ENCODE measurements around the gene WRAP73.
A peak's percentile ranks its signal among the peaks of the same experiment; 100 is the strongest.

Gene WRAP73

GRCh38 chr1:3649342-3650247 lies at the start of gene WRAP73:
TSS of gene WRAP73 (minus strand) at chr1:3650103. CDS start at chr1:3649999, 104 bp downstream.
- peak; percentile 91 for DNase-seq

- DNase-seq = no peak
Measured at GRCh38 chr1:3699596-3699995, 49.7 kb upstream of the WRAP73 start.

GRCh38 chr1:3698660-3699408 lies 48.9 kb upstream of the WRAP73 start:
- DNase-seq = no peak

- DNase-seq = no peak
Measured at GRCh38 chr1:3697810-3698209, 47.9 kb upstream of the WRAP73 start.

- DNase-seq = no peak
Measured at GRCh38 chr1:3697104-3697503, 47.2 kb upstream of the WRAP73 start.

GRCh38 chr1:3696689-3697088 lies 46.8 kb upstream of the WRAP73 start:
- DNase-seq = no peak

- peak; percentile 42 for DNase-seq
Measured at GRCh38 chr1:3695326-3696217, 45.7 kb upstream of the WRAP73 start.

GRCh38 chr1:3693321-3693720 lies 43.4 kb upstream of the WRAP73 start:
- DNase-seq = no peak

GRCh38 chr1:3692598-3692997 lies 42.7 kb upstream of the WRAP73 start:
- DNase-seq = no peak

- DNase-seq = no peak
Measured at GRCh38 chr1:3691421-3692204, 41.7 kb upstream of the WRAP73 start.

GRCh38 chr1:3690282-3691065 lies 40.6 kb upstream of the WRAP73 start:
- DNase-seq = no peak

GRCh38 chr1:3689138-3689750 lies 39.3 kb upstream of the WRAP73 start:
- no peak for DNase-seq

- no peak for DNase-seq
Measured at GRCh38 chr1:3688356-3689137, 38.6 kb upstream of the WRAP73 start.

GRCh38 chr1:3687504-3687903 lies 37.6 kb upstream of the WRAP73 start:
- DNase-seq = no peak

- DNase-seq = no peak
Measured at GRCh38 chr1:3685906-3686305, 36.0 kb upstream of the WRAP73 start.

GRCh38 chr1:3685222-3685621 lies 35.3 kb upstream of the WRAP73 start:
- DNase-seq = no peak

- DNase-seq = no peak
Measured at GRCh38 chr1:3683992-3684391, 34.1 kb upstream of the WRAP73 start.

GRCh38 chr1:3683197-3683596 lies 33.3 kb upstream of the WRAP73 start:
- DNase-seq = no peak

- DNase-seq = no peak
Measured at GRCh38 chr1:3681898-3682806, 32.2 kb upstream of the WRAP73 start.

Measured in CD4-positive, alpha-beta T cell treated with Interleukin-17A for 4 hours (primary cell).